HCT116 (cell line): ENCODE measurements around the gene SRL. TPM values are rescaled to one million over a fixed set of nuclear protein-coding genes. Genes with fewer than 3 reads are reported as not detected.

Experiments used
- ATAC-seq: fragments of 200-7000 bp; cut with Tn5 transposase; 2 replicates; pipeline ENCODE4 v1.9.1; 2020; ENCODE audit warnings: mild to moderate bottlenecking, moderate library complexity
- BruUV-seq: library from RNA; stranded (reverse); fragments of 400-500 nt; replicated peaks from 2 replicates; lab custom pipeline; 2021; lab: Mats Ljungman, UMichigan
- CTCF ChIA-PET: fragments of 300-600 bp; sonication (Branson Sonifier 250); formaldehyde crosslinking; loops from one replicate; lab custom pipeline; 2021; ENCODE audit warnings: antibody characterized with exemption; lab: Charles Lee
- POLR2A ChIA-PET: fragments of 300-600, 350-600 bp; sonication (Branson Sonifier 250); formaldehyde crosslinking; loops from one replicate; lab custom pipeline; 2021; ENCODE audit warnings: antibody characterized with exemption; lab: Charles Lee
- RAD21 ChIA-PET, 2 experiments: fragments of 300-600 bp; sonication (Branson Sonifier 250); formaldehyde crosslinking; loops; one replicate each; lab custom pipeline; 2023; ENCODE audit warnings: low total read pairs in 2 of 2; ENCODE audit not compliant: uncharacterized antibody in 2 of 2, unreplicated experiment in 2 of 2, low non-redundant PET in 1 of 2; lab: Charles Lee
- DNase-seq: peaks from one replicate; pipeline ENCODE4 v3.0.0-alpha.2; 2010; ENCODE audit warnings: low read depth, low spot score
- H2AFZ ChIP-seq: fragments of 200-600 bp; shearing (Covaris generic), sonication (generic); 2 replicates; pipeline ENCODE4 v1.6.1; 2017; ENCODE audit warnings: low read depth, mixed run types, mixed read lengths, antibody characterized with exemption, low read length; ENCODE audit not compliant: poor library complexity, severe bottlenecking
- H3K27ac ChIP-seq: 2 replicates; pipeline ENCODE4 v1.5.1; 2012; ENCODE audit warnings: low read depth, low read length
- H3K27me3 ChIP-seq: fragments of 200-600 bp; sonication (generic); 2 replicates; pipeline ENCODE4 v1.6.1; 2016; ENCODE audit warnings: mixed run types, low read length, mixed read lengths; ENCODE audit not compliant: insufficient read depth
- H3K36me3 ChIP-seq, 2 experiments: fragments of 200-500 bp in 1 of 2; fragments of 200-600 bp in 1 of 2; sonication (Bioruptor generic) in 1 of 2; sonication (generic) in 1 of 2; 2 replicates each; pipeline versions ENCODE4 v1.5.1 to v1.6.1; 2014 to 2016; ENCODE audit warnings: low read length in 2 of 2, inconsistent platforms in 1 of 2, mixed read lengths in 1 of 2, mixed run types in 1 of 2; ENCODE audit not compliant: insufficient read depth in 2 of 2, control insufficient read depth in 1 of 2
- H3K4me1 ChIP-seq, 2 experiments: fragments of 200-600 bp in 1 of 2; sonication (generic) in 1 of 2; 2 replicates each; pipeline versions ENCODE4 v1.5.1 to v1.6.1; 2012 to 2017; ENCODE audit warnings: low read length in 2 of 2, inconsistent platforms in 1 of 2, mild to moderate bottlenecking in 1 of 2, mixed read lengths in 1 of 2, mixed run types in 1 of 2, moderate library complexity in 1 of 2; ENCODE audit not compliant: insufficient read depth in 2 of 2, control insufficient read depth in 1 of 2
- H3K4me2 ChIP-seq: fragments of 200-600 bp; sonication (generic); 2 replicates; pipeline ENCODE4 v1.6.1; 2017; ENCODE audit warnings: mixed run types, low read length, mixed read lengths
- H3K4me3 ChIP-seq, 2 experiments: fragments of 200-600 bp in 1 of 2; sonication (generic) in 1 of 2; replicated peaks in 1 of 2; 2 replicates each; pipeline ENCODE4 v1.5.1; 2011 to 2016; ENCODE audit warnings: low read length in 2 of 2, control low read depth in 1 of 2, low read depth in 1 of 2, mild to moderate bottlenecking in 1 of 2, mixed read lengths in 1 of 2, mixed run types in 1 of 2
- H3K79me2 ChIP-seq: fragments of 200-600 bp; sonication (generic); 2 replicates; pipeline ENCODE4 v1.6.1; 2017; ENCODE audit warnings: mild to moderate bottlenecking, mixed run types, low read length, moderate library complexity, mixed read lengths; ENCODE audit not compliant: insufficient read depth
- H3K9ac ChIP-seq: fragments of 200-600 bp; sonication (generic); 2 replicates; pipeline ENCODE4 v1.6.1; 2016; ENCODE audit warnings: low read length, mixed read lengths
- H3K9me2 ChIP-seq: fragments of 200-600 bp; sonication (generic), shearing (Covaris generic); 2 replicates; pipeline ENCODE4 v1.6.1; 2017; ENCODE audit warnings: mixed run types, mild to moderate bottlenecking, moderate library complexity; ENCODE audit not compliant: insufficient read depth
- H3K9me3 ChIP-seq, 2 experiments: fragments of 200-500 bp in 1 of 2; fragments of 200-600 bp in 1 of 2; sonication (Bioruptor generic) in 1 of 2; sonication (generic) in 1 of 2; 2 replicates each; pipeline ENCODE4 v1.6.1; 2014 to 2017; ENCODE audit warnings: low read length in 2 of 2, mixed read lengths in 2 of 2, inconsistent platforms in 1 of 2, low read depth in 1 of 2, mild to moderate bottlenecking in 1 of 2, mixed run types in 1 of 2, moderate library complexity in 1 of 2; ENCODE audit not compliant: control insufficient read depth in 1 of 2, insufficient read depth in 1 of 2
- H4K20me1 ChIP-seq: fragments of 200-600 bp; sonication (generic), shearing (Covaris generic); 2 replicates; pipeline ENCODE4 v1.6.1; 2017; ENCODE audit warnings: mixed run types, mild to moderate bottlenecking, moderate library complexity; ENCODE audit not compliant: insufficient read depth
- CBX3 ChIP-seq: IDR thresholded peaks from 2 replicates; pipeline ENCODE4 v1.6.1; 2012; ENCODE audit warnings: low read depth
- FOSL1 ChIP-seq: IDR thresholded peaks from 2 replicates; pipeline ENCODE4 v1.6.1; 2012; ENCODE audit warnings: low read depth
- RAD21 ChIP-seq: IDR thresholded peaks from 2 replicates; pipeline ENCODE4 v1.6.1; 2012; ENCODE audit warnings: low read depth, mild to moderate bottlenecking
- intact Hi-C: fragments of 100-400 bp; cut with micrococcal nuclease; formaldehyde crosslinking; loops from 2 replicates; pipeline ENCODE4 v1.10.0; 2022
- total RNA-seq: library from RNA; stranded (reverse); gene quantifications from one replicate; pipeline ENCODE4 v1.2.1, GENCODE V29; 2021; ENCODE audit not compliant: unreplicated experiment
- TF ChIP-seq, protein P1 (sequence below), 3 experiments: fragments of 200-600 bp in 1 of 3; sonication (generic) in 1 of 3; IDR thresholded peaks in 2 of 3; conservative IDR thresholded peaks in 1 of 3; 2 replicates each; pipeline ENCODE4 v1.5.1; 2012 to 2017; ENCODE audit warnings: low read depth in 2 of 3, low read length in 2 of 3, antibody characterized with exemption in 1 of 3, borderline replicate concordance in 1 of 3, control low read depth in 1 of 3, mild to moderate bottlenecking in 1 of 3, mixed read lengths in 1 of 3, mixed run types in 1 of 3, moderate library complexity in 1 of 3; ENCODE audit not compliant: insufficient read depth in 1 of 3
- TF ChIP-seq, protein P2 (sequence below): IDR thresholded peaks from 2 replicates; pipeline ENCODE4 v1.6.1; 2012
- TF ChIP-seq, protein P3 (sequence below): IDR thresholded peaks from 2 replicates; pipeline ENCODE4 v1.6.1; 2012
- TF ChIP-seq, protein P4 (sequence below): IDR thresholded peaks from 2 replicates; pipeline ENCODE4 v1.6.1; 2011; ENCODE audit warnings: mild to moderate bottlenecking, low read length, moderate library complexity; ENCODE audit not compliant: insufficient replicate concordance; ENCODE audit errors: extremely low read depth

The SRL gene
- total RNA-seq, 1 experiment from 2014 or later = not detected

DNA sequence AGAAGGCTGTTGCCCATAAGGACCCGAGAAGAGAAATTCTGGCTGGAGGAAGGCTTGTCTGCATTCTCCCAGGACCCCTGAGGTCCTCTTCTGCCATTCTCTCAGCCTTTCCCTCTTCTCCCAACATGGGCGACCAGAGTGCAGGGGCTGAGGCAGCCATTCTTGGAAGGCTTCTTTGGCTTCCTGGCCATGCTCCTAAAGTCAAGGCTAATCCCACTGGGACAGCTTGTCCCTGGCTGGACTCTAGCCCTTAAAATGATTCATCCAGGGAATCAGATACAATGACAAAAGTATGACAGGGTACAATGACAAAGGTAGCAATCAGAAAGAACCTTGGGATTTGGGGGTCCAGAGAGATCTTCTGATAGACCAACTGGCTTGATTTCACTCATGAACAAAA is 26.8 kb downstream of the SRL start (continued):
- no peak for TF ChIP-seq RAD21
- TF ChIP-seq, protein P1, sequence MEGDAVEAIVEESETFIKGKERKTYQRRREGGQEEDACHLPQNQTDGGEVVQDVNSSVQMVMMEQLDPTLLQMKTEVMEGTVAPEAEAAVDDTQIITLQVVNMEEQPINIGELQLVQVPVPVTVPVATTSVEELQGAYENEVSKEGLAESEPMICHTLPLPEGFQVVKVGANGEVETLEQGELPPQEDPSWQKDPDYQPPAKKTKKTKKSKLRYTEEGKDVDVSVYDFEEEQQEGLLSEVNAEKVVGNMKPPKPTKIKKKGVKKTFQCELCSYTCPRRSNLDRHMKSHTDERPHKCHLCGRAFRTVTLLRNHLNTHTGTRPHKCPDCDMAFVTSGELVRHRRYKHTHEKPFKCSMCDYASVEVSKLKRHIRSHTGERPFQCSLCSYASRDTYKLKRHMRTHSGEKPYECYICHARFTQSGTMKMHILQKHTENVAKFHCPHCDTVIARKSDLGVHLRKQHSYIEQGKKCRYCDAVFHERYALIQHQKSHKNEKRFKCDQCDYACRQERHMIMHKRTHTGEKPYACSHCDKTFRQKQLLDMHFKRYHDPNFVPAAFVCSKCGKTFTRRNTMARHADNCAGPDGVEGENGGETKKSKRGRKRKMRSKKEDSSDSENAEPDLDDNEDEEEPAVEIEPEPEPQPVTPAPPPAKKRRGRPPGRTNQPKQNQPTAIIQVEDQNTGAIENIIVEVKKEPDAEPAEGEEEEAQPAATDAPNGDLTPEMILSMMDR (IDR thresholded peaks at IDR 0.05 in 2 of 3, conservative IDR thresholded peaks at IDR 0.05 in 1 of 3; ENCODE audit: borderline replicate concordance in 1 of 3, insufficient read depth in 1 of 3, low read depth in 2 of 3, low read length in 2 of 3) = no peak
- TF ChIP-seq, protein P2, sequence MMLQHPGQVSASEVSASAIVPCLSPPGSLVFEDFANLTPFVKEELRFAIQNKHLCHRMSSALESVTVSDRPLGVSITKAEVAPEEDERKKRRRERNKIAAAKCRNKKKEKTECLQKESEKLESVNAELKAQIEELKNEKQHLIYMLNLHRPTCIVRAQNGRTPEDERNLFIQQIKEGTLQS = no peak
- TF ChIP-seq, protein P3, sequence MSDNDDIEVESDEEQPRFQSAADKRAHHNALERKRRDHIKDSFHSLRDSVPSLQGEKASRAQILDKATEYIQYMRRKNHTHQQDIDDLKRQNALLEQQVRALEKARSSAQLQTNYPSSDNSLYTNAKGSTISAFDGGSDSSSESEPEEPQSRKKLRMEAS = no peak
- TF ChIP-seq, protein P4, sequence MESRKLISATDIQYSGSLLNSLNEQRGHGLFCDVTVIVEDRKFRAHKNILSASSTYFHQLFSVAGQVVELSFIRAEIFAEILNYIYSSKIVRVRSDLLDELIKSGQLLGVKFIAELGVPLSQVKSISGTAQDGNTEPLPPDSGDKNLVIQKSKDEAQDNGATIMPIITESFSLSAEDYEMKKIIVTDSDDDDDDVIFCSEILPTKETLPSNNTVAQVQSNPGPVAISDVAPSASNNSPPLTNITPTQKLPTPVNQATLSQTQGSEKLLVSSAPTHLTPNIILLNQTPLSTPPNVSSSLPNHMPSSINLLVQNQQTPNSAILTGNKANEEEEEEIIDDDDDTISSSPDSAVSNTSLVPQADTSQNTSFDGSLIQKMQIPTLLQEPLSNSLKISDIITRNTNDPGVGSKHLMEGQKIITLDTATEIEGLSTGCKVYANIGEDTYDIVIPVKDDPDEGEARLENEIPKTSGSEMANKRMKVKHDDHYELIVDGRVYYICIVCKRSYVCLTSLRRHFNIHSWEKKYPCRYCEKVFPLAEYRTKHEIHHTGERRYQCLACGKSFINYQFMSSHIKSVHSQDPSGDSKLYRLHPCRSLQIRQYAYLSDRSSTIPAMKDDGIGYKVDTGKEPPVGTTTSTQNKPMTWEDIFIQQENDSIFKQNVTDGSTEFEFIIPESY = no peak

DNA sequence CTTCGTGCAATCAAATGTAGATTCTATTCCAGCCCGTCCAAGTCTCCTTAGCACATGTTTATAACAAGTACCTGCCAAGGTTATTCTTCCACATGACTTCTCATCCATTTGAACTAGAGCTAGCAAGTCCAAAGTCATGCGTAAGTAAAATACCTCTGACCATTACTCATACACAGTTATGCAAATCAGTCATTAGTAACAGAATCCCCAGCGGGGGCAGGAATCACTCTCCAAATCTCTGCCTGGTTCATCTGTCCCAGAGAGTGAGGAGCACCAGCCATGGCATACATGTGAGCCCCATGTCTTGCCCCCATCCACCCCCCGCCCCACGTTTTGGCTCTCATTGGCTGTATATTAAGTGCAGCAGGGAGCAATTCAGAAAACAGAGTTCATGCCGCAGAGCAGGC is 27.7 kb downstream of the SRL start:
- ChIA-PET RAD21 (no interaction called here), POLR2A (interaction anchor here (1.1 kb wide), 1 partner anchor 40 kb away, joined by 5 read pairs; no protein-coding TSS in a partner anchor), CTCF (no interaction called here)
- Histone ChIP-seq H3K36me3 (no peaks in the 10 kb centered on the region), H2AFZ (peak overlapping the region; percentile 20), H3K9ac (peak overlapping the region; percentile 58), H3K9me3 (no peaks in the 10 kb centered on the region), H3K79me2 (no peaks in the 10 kb centered on the region), H3K27ac (no peak overlapping the region), H3K4me3 (peak overlapping the region in 1 of 2 experiments; percentile 39; a peak in 2 of 4 replicates), H3K4me1 (peaks cover 13 to 34% of the 10 kb centered on the region in 2 experiments), H3K4me2 (peak overlapping the region; percentile 75), H4K20me1 (no peaks in the 10 kb centered on the region), H3K27me3 (no peaks in the 10 kb centered on the region), H3K9me2 (no peaks in the 10 kb centered on the region)
- intact Hi-C loops = no loop called here
- TF ChIP-seq CBX3 = no peak
- TF ChIP-seq FOSL1 = peak; percentile 27; the same call in 1 of the 2 replicates
- DNase-seq (peak; percentile 19), ATAC-seq (peak; percentile 72)
- BruUV-seq = no TSS peak
